CD4-positive, alpha-beta T cell treated with Interleukin-4 for 1 hour (primary cell): ENCODE measurements around the gene LRG1.
A peak's percentile ranks its signal among the peaks of the same experiment; 100 is the strongest.

Source experiments
- DNase-seq, 2 donors: peaks; one replicate each; pipeline ENCODE4 v3.0.0-alpha.2; 2020 to 2022

The LRG1 gene

DNA sequence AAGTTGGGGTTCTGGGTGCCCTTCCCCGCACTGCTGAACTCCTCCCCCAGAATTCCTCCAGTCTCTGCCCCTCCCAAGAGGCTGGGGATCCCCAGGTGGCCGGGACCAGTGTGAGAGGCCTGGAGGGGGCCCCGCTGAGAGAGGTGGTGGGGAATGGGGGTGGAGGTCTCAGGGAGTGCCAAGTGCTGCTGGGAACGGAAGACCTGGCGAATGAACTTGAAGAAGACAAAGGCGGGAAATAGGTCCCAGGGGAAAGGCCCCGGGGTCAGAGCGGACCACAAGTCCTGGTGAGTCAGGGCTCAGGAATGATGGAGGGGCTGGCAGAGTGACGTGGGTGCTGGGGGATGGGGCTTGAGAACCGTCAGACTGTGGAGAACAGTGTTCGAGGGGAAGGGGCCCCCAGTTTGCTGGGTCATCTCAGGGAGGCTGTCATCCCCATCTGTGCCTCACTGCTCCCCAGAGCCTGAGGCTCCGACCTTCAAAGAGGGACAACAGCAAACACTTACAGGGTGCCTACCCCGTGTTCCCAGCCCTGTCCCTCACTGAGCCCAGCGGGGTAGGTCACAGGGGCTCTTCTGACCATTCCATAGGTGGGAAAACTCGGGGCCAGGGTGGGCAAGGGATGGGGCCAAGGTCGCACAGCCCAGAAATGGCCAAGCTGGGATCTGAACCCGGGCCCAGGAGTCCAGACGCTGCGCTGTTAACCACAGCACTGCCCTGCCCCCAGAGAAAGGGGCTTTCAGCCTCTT lies 35.6 kb upstream of the LRG1 start:
- no peak for DNase-seq

DNA sequence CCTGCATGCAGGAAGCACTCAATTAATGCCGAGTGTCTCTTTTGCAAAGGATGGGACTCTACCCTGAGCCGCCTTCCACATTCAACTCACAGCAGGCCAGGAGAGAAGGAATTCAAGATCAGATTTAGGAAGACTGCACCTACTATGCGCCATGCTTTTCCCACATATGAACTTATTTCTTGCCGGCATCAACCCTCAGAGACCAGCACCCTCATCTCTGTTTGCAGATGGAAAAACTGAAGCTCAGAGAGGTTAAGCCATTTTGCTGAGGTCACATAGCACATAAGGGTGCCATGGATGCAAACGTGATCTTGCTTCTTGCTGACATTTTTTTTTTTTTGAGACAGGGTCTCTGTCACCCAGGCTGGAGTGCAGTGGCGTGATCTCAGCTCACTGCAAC lies 33.8 kb upstream of the LRG1 start:
- no peak for DNase-seq

DNA sequence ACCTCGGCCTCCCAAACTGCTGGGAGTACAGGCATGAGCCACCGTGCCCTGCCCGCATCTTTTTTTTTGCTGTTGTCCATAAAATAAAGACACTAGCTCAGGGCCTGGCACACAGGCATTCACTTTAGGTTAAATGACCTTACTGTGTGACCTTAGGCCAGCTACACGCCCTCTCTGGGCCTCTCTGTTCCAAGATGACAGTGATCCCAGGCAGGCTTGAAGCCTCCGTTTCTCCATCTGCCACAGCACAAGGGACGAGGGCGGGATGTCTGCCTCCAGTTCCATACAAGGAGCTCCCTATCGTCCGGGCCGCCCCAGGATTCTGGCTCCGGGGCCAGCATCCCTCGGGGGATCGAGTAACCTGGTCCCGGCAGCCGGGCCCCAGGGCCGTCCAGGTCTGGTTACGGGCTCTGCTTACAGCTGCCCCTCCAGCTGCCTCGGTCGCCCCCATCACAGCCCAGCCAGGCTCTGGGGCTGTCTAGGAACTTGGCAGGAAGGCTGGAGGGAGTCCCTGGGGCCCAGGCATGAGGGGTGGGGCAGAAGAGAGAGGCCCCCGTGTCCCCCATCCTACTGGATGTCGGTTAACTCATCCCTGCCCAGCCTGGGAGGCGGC lies 31.6 kb upstream of the LRG1 start:
- DNase-seq: no peak

DNA sequence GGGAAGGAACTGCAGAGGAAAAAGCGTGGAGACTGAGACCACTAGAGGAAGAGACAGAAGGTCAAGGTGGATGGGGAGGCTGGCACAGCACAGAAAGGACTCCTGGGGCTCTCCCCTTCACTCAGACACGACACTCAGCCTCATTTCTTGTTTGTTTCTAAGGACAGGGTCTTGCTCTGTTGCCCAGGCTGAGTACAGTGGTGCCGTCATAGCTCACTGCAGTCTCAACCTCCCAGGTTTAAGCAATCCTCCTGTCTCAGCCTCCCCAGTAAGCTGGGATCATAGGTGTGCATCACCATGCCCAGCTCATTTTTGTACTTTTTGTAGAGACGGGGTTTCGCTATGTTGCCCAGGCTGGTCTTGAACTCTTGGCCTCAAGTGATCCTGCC lies 31.1 kb upstream of the LRG1 start:
- DNase-seq: no peak

DNA sequence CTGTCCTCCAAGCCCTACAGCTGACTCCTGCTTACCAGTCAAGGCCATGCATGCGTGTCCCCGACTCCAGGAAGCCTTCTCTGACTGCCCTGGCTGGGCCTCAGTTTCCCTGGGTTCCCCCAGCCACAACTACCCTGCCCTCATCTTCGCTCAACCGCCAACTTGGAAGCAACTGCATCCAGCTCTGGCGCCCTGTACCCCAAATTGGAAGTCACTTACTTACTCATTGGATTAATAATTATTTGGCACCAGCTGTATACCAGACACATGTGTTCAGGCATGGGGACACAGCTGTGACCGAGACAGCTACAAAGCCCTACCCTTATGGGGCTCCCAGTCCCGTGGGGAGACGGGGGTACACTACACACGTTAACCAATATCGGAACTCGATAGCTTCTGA lies 30.6 kb upstream of the LRG1 start:
- DNase-seq: no peak

DNA sequence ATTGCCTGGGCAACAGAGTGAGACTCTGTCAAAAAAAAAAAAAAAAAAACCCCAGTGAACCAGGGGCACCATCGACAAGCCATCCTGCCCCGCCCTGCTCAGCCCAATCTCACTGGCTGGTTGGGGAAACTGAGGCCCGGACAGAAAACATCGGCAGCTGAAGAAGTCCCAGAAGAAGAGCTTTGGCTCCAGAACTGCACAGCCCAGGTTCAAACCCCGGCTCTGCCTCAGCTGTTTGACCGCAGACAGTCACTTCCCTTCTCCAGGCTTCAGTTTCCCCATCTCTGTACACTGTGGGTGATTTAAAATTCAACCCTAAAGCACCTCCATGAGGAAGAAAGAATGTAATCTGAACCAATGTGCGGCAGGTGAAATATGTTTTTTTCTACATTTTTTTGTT lies 29.1 kb upstream of the LRG1 start:
- peak in 1 of 2 donors; percentile 15 for DNase-seq

DNA sequence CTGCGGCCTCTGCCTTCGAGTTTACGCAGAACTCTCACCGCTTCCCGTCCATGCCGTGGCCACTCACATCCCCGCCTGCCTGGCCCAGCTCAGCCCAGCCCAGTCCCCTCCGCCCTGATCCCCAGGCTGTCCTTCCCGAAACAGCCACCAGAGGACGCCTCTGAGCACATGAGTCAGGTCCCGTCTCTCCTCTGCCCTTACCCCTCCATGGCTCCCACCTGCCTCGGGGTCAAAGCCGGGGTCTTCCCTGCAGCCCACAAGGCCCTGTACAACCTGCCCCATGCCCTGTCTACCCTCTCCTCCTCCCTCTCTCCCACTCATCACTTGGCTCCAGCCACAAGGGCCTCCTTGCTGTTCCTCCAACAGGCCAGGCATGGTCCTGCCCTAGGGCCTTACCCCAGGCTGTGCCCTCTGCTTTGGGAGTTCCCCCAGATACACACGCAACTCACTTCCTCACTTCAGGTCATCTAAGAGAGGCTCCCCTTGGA lies 27.8 kb upstream of the LRG1 start:
- peak; percentile 60 to 64 for DNase-seq

DNA sequence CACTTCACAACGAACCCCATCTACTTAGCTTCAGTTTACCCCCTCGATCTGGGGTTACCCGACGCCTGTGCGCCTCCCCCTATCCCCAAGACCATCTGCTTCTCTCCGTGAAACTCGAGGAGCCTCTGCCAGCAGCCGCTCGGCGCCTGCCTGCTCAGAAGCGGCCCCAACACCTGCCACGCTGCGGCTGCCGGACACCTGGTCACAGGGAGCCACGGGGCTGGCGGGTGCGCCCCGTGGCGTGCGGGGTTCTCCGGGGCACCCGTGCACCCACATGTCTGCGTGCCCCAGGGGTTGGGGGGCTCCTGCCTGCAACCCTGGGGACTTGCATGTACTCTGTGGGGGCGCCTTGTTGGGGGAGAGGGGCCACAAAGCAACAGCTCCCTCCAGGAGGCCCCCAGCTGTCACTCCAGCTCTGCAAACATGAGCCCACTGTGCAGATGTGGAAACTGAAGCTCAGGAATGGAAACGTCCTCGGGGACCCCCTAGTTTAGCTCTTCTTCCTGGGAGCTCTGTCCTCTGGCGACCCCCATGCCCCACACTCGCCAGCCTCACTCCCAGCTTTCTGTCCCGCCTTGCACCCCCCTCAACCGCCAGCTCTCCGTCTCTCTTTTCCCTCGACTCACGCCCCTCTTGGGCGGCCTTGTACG lies 26.7 kb upstream of the LRG1 start:
- DNase-seq: no peak

DNA sequence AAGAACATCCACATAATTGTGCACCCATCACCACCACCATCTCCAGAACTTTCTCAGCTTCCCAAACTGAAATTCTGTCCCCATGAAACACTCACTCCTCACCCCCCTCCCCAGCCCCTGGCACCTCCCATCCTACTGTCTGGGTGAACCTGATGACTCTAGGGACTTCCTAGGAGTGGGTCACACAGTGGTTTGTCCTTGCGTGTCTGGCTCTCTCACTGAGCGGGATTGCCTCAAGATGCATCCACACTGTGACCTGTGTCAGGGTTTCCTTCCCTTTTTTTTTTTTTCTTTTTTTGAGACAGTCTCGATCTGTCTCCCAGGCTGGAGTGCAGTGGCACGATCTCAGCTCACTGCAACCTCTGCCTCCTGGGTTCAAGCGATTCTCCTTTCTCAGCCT lies 23.7 kb upstream of the LRG1 start:
- DNase-seq: peak; percentile 18 to 78

DNA sequence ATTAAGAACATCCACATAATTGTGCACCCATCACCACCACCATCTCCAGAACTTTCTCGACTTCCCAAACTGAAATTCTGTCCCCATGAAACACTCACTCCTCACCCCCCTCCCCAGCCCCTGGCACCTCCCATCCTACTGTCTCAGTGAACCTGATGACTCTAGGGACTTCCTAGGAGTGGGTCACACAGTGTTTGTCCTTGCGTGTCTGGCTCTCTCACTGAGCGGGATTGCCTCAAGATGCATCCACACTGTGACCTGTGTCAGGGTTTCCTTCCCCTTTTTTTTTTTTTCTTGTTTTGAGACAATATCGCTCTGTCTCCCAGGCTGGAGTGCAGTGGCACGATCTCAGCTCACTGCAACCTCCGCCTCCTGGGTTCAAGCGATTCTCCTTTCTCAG lies 22.2 kb upstream of the LRG1 start:
- peak; percentile 20 to 75 for DNase-seq

DNA sequence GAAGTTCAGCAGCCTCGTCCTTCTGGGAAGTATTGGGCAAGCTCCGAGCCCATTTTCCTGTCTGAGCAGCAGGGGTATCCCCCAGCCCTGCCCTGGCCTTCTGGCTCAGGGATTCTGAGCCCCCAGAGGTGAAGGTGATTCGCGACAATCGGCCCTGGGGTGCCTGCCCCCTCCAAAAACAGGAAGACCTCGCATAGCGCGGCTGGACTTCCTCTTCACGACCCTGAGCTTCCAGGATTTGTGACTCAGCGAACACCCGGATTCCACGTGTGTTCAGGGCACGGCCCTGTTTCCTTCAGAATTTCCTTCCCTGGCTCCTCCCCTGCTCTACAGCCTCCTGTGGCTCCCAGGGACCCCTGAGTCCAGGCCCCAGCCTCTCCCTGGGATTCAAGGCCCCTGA lies 19.7 kb upstream of the LRG1 start, which contains the start of gene SEMA6B:
Gene SEMA6B (minus strand): TSS at position 116 of the 400 bp plus-strand sequence. CDS start 1,227 bp downstream, outside the sequence.
- DNase-seq: peak in 1 of 2 donors; percentile 66

DNA sequence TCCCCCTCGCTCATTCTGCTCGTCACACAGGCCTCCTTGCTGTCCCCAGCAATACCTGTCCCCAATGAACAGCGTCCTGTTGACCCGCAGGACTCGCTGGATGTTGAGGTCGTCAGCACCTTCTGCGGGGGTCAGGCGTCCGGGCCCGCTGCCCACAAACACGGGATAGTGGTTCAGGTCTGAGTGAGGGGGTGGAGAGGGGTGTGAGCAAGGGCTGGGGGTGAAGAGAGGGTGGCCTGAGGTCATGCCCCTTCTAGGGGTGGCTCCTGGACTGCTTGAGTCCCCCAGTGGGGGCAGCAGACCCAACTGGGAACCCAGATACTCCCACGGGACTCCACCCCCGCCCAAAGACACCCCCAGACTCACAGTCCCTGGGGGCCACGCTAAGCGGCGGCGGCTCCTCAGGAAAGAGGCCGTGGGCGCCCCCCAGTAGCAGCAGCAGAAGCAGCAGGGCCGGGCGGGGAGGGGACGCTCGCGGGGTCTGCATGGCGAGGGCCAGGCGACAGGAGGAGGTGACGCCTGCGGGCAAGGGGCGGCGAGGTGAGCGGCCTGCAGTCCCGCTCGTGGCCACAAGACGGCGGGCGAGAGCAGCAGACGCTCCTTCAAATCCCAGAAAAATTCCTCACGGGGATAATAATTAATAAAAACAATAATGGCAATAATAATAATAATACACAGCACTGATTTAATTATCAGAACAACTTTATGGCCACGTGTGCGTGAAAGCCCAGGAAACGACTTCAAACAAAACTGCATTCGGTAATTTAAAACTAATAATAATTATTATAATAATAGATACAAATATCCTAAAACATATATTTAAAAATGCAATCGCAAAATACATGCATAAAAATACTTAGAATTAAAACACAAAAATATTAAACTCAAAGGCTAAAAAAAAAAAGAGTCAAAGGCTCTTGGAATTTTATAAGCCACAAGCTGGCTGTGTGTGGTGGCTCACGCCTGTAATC lies 18.4 kb upstream of the LRG1 start:
- no peak for DNase-seq

DNA sequence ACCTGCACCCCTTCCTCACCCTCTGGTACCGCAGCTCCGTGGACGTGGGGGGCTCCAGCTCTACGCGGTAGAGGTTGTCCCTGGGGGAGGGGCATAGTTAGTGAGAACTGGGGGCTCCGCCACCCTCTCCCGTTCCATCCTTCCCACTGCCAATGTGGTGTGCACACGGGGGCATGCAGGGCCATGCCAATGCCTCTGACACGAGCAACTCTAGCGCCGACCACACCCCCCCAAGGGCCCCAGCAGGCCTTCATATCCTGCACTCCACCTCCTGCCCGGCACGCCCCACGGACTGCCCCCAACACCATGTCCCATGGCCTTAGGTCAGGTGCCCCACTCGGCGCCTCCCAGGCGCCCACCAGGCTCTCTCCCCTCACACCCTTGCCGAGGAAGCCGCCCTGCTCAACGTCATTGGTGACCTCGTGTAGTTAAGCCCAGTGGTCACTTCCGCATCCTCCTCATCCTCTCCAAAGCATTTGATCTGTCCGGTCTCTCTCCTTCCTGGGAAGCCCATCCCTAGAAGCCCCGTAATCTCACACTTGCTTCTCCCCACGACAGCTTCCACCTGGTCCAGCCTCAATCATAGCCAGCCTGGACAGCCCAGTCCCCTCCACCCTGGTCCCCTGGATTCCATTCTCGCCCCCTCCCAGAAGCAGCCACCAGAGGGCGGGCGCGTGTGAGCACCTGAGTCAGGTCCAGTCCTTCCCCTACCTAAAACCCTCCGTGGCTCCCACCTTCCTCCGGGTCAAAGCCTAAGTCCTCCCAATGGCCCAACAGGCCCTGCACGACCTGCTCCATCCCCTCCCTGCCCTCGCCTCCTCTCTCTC lies 17.5 kb upstream of the LRG1 start:
- DNase-seq: no peak

DNA sequence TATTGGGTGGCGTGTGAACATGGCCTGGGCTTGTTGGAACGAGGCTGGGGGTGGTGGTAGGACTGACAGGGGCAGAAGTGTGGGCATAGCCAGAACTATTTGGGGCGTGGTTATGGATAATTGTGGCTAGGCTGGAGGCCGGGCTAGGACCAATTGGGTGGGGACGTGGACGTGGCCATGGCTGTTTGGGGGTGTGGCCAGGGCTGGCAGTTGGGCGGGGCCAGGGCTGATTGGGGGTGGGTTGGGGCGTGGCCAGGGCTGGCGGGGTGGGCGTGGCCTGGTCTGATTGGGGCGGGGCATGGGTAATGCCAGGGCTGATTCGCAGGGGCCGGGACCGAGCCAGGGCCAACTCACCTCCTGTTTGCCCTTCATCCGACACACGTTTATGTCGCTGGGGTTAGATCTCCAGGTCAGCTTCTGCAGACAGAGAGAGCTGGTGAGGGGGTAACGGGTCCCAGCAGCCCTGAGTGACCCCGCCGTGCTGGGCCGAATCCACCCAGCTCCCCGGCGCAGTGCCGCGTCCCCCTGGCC lies 16.8 kb upstream of the LRG1 start:
- no peak for DNase-seq

DNA sequence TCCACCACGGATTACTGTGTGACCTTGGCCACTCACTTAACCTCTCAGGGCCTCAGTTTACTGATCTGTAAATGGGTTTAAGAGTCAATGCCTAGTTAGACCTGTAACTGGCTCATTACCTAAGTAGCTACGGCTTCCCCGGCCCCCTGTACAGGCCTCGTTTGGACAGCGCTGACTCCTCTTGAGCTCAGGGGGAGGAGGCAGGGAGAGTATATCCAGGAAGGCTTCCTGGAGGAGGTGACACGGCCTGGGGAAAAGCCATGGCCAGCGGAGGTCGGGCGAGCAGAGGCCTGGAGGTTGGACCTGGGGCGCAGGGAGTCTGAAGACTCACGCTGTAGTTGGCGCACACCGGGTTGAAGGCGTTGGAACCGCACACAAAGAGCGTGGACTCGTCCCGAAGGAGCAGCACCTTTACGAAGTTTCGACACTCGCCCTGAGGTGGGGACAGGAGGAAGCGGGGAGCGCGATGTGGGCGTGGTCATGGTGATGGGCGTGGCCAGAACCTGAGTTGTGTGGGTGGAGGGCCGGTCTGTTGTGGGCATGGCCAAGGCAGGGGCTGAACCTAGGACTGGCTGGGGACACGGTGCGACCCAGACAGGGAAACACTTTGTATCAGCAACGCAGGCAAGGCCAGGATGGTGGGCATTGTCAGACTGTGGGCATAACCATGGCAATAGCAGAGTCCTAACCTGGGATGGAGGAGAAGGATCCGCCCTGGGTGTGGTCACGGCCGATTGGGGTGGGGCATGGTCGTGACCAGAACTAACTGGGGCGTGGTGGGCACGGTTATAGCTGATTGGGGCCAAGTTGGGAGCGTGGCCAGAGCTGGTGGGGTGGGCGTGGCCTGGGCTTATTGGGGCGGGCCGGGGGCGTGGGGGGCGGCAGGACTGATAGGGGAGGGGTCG lies 16.1 kb upstream of the LRG1 start:
- DNase-seq: no peak

DNA sequence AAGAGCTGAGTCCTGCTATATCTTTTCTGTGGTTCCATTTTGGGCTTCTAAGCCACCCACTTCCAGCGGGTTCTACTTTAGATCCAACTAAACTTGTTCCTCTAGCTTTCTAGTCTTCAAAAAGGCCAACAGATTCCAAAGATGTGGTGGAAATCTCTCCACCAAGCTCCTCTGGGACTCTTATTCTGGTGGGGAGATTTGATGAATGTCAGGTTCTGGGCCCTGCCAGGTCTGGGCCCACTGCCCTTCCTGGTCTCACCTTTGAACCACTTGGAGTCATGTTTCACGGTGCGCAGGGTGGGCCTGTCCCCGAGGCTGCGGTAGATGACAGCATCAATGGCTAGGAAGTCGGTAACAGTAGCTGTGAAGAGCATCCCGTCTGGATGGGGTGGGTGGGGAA lies 14.9 kb upstream of the LRG1 start:
- no peak for DNase-seq

DNA sequence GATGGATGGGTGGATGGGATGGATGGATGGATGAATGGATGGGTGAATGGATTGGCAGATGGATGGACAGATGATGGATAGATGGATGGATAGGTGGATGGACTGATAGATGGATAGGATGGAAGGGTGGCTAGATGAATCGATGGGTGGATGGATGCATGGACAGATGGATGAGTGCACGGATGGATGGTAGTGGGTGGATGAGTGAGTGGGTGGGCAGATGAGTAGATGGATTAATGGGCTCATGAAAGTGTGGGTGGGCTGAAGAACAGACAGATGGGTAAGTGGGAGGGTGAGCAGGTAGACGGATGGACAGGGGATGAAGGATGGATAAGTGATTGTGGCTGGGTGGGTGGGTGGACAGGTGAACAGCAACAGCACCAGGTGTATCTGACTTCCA lies 13.9 kb upstream of the LRG1 start:
- DNase-seq: no peak

DNA sequence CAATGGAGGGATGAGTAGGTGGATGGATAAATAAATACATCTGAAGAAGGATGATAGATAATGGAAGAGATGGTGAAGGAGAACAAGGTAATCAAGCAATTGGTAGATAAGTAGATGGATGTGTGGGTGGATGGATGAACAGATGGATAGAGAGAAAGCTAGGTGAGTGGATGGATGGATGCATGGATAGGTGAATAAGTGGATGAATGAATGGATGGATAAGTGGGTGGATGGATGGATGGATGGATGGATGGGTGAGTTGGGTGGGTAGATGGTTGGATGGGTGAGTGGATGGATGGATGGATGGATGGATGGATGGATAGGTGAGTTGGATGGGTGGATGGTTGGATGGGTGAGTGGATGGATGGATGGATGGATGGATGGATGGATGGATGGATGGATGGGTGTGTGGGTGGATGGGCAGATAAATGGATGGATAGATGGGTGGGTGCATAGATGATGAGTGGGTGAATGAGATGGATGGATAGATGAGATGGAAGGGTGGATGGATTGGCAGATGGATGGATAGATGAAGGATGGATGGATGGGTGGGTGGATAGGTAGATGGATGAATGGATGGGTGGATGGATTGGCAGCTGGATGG lies 13.4 kb upstream of the LRG1 start:
- no peak for DNase-seq

DNA sequence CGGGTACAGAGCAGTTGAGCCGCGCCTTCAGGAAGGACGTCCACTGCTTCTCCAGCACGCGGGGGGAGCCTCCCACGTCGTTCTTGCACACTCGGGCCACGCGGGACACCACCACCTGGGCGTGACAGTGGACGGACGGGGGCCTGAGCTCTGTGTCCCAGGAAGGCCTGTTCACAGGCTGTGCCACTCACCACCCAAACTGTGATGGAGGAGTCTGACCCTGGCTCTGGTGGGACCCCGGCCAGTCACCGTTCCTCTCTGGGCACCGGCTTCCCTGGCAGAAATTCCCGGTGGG lies 12.6 kb upstream of the LRG1 start:
- no peak for DNase-seq

DNA sequence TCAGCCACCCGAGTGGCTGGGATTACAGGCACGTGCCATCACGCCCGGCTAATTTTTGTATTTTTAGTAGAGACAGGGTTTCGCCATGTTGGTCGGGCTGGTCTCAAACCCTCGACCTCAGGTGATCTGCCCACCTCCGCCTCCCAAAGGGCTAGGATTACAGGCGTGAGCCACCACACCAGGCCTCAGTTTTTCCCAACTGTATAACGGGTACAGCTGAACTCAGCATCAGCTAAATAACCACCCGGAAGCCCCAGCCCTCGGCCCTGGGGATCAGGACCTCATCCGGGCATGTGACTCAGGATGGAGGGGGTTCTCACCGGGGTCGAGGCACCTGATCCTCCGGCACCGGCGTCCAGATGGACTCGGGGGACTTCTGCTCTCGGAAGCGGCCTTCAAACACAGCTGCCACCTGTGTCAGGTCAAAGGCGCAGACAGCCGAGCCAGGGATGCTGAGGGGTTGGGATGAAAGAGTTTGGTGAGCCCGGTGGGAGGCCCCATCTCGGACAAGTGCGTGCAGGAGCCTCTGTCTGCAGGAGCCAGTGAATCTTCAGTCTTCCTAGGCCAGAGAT lies 10.7 kb upstream of the LRG1 start:
- no peak for DNase-seq
